IPS-NIHi11 (cell line): ENCODE measurements around the gene NT5C2.
"Not testable (repeated sequence)": the region's sequence is repeated elsewhere in the genome, so short reads cannot be mapped to it uniquely, and the experiment has no call there.

Experiments used
- DNase-seq: peaks from one replicate; pipeline ENCODE4 v3.0.0; 2012; ENCODE audit warnings: mixed read lengths, low spot score

NT5C2 gene

GRCh38 chr10:103202319-103202718, 9.2 kb upstream of the NT5C2 start:
- DNase-seq: no peak

GRCh38 chr10:103199488-103199887, 6.4 kb upstream of the NT5C2 start:
- DNase-seq: no peak

- no peak for DNase-seq
These were observed 5.6 kb upstream of the NT5C2 start for GRCh38 chr10:103198648-103199047.

GRCh38 chr10:103197903-103198302, 4.8 kb upstream of the NT5C2 start:
- DNase-seq: no peak

- DNase-seq: peak; percentile 27
These were observed 4.1 kb upstream of the NT5C2 start for GRCh38 chr10:103197174-103197573.

- no peak for DNase-seq
These were observed 3.4 kb upstream of the NT5C2 start for GRCh38 chr10:103196516-103196915.

GRCh38 chr10:103193820-103194529, 903 bp upstream of the NT5C2 start:
- DNase-seq: no peak

- DNase-seq: peak; percentile 59
These were observed 493 bp downstream of the NT5C2 start for GRCh38 chr10:103192451-103193106.

GRCh38 chr10:103192089-103192450, 1.0 kb downstream of the NT5C2 start:
- no peak for DNase-seq

- DNase-seq: not testable (repeated sequence)
These were observed 1.9 kb downstream of the NT5C2 start for GRCh38 chr10:103191198-103191597.

GRCh38 chr10:103188853-103189252, 4.2 kb downstream of the NT5C2 start:
- no peak for DNase-seq

- DNase-seq: no peak
These were observed 6.9 kb downstream of the NT5C2 start for GRCh38 chr10:103186128-103186527.

- DNase-seq: no peak
These were observed 8.5 kb downstream of the NT5C2 start for GRCh38 chr10:103184615-103185014.

GRCh38 chr10:103183991-103184451, 9.1 kb downstream of the NT5C2 start:
- not testable (repeated sequence) for DNase-seq

GRCh38 chr10:103181244-103181643, 11.8 kb downstream of the NT5C2 start:
- DNase-seq: no peak

GRCh38 chr10:103180491-103180890, 12.6 kb downstream of the NT5C2 start:
- DNase-seq: no peak

- no peak for DNase-seq
These were observed 15.9 kb downstream of the NT5C2 start for GRCh38 chr10:103177123-103177522.

GRCh38 chr10:103175580-103176285, 17.3 kb downstream of the NT5C2 start:
- no peak for DNase-seq

GRCh38 chr10:103174324-103174723, 18.7 kb downstream of the NT5C2 start:
- DNase-seq: not testable (repeated sequence)

- DNase-seq: peak; percentile 29
These were observed 21.8 kb downstream of the NT5C2 start for GRCh38 chr10:103171278-103171677.

GRCh38 chr10:103168438-103168837, 24.6 kb downstream of the NT5C2 start:
- no peak for DNase-seq

- not testable (repeated sequence) for DNase-seq
These were observed 25.5 kb downstream of the NT5C2 start for GRCh38 chr10:103167554-103167953.

- DNase-seq: no peak
These were observed 26.5 kb downstream of the NT5C2 start for GRCh38 chr10:103166523-103166922.
